Suprapubic skin (tissue), 3 donors: ENCODE results near the gene ATAD3B.

Experiments
- POLR2AphosphoS5 ChIP-seq, 3 donors: sonication (generic); formaldehyde crosslinking; IDR thresholded peaks; one replicate each; pipeline ENCODE4 v1.6.1; 2017; ENCODE audit warnings: antibody characterized with exemption in 3 of 3
- TF ChIP-seq, protein P1 (sequence below), 2 donors: fragments of 200-600 bp in 1 of 2; fragments of 450-650 bp in 1 of 2; sonication (generic) in 1 of 2; IDR thresholded peaks; one replicate each; pipeline ENCODE4 v1.5.1; 2016 to 2019; ENCODE audit warnings: antibody characterized with exemption in 2 of 2, mild to moderate bottlenecking in 1 of 2, moderate library complexity in 1 of 2

DNA sequence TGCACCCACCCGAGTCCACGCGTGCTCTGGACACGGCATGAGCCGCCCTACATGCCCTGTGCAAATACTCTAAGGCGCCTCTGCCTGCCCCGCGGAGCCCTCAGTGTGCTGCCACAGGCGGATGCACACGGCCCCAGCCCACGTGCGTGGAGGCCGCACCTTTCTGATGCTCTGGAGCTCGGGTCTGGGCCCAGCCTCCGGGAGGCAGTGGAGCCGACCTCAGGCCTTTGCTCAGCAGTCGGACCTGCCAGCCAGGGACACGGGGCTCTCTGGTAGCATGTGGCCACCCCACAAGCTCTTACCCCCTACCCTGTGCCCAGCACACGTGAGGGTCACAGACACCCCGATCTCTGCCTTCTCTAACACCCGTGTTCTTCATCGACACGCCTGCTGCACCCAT is 66.8 kb downstream of the ATAD3B start:
- no peak for TF ChIP-seq POLR2AphosphoS5 (IDR thresholded peaks at IDR 0.05)
- TF ChIP-seq, protein P1, sequence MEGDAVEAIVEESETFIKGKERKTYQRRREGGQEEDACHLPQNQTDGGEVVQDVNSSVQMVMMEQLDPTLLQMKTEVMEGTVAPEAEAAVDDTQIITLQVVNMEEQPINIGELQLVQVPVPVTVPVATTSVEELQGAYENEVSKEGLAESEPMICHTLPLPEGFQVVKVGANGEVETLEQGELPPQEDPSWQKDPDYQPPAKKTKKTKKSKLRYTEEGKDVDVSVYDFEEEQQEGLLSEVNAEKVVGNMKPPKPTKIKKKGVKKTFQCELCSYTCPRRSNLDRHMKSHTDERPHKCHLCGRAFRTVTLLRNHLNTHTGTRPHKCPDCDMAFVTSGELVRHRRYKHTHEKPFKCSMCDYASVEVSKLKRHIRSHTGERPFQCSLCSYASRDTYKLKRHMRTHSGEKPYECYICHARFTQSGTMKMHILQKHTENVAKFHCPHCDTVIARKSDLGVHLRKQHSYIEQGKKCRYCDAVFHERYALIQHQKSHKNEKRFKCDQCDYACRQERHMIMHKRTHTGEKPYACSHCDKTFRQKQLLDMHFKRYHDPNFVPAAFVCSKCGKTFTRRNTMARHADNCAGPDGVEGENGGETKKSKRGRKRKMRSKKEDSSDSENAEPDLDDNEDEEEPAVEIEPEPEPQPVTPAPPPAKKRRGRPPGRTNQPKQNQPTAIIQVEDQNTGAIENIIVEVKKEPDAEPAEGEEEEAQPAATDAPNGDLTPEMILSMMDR (IDR thresholded peaks at IDR 0.05), result no peak
